Astrocyte (in vitro differentiated cells and primary cell): ENCODE measurements around the gene SKIC2.
"Not testable (repeated sequence)": the region's sequence is repeated elsewhere in the genome, so short reads cannot be mapped to it uniquely, and the experiment has no call there.

Experiments used
- CTCF ChIP-seq: IDR thresholded peaks from 2 replicates; pipeline ENCODE4 v1.5.1; 2011; ENCODE audit warnings: low read depth, mild to moderate bottlenecking, inconsistent platforms, low read length, moderate library complexity; ENCODE audit not compliant: insufficient read depth
- EZH2 ChIP-seq: IDR thresholded peaks from 2 replicates; pipeline ENCODE4 v1.6.1; 2012; ENCODE audit warnings: mild to moderate bottlenecking, low read length, inconsistent platforms; ENCODE audit not compliant: insufficient read depth

DNA sequence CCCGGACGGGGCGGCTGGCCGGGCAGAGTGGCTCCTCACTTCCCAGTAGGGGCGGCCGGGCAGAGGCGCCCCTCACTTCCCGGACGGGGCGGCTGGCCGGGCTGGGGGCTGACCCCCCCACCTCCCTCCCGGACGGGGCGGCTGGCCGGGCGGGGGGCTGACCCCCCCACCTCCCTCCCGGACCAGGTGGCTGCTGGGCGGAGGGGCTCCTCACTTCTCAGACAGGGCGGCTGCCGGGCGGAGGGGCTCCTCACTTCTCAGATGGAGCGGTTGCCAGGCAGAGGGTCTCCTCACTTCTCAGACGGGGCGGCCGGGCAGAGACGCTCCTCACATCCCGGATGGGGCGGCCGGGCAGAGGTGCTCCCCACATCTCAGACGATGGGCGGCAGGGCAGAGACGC, 26.8 kb upstream of the SKIC2 start:
- not testable (repeated sequence) for TF ChIP-seq CTCF, EZH2
